GM18870 (cell line): ENCODE results near the gene IMPDH1.

ENCODE experiments used
- ATAC-seq: cut with Tn5 transposase; IDR thresholded peaks from one replicate; pipeline ENCODE4 v1.9.1; 2021; ENCODE audit warnings: moderate library complexity; ENCODE audit not compliant: unreplicated experiment

IMPDH1 gene

DNA sequence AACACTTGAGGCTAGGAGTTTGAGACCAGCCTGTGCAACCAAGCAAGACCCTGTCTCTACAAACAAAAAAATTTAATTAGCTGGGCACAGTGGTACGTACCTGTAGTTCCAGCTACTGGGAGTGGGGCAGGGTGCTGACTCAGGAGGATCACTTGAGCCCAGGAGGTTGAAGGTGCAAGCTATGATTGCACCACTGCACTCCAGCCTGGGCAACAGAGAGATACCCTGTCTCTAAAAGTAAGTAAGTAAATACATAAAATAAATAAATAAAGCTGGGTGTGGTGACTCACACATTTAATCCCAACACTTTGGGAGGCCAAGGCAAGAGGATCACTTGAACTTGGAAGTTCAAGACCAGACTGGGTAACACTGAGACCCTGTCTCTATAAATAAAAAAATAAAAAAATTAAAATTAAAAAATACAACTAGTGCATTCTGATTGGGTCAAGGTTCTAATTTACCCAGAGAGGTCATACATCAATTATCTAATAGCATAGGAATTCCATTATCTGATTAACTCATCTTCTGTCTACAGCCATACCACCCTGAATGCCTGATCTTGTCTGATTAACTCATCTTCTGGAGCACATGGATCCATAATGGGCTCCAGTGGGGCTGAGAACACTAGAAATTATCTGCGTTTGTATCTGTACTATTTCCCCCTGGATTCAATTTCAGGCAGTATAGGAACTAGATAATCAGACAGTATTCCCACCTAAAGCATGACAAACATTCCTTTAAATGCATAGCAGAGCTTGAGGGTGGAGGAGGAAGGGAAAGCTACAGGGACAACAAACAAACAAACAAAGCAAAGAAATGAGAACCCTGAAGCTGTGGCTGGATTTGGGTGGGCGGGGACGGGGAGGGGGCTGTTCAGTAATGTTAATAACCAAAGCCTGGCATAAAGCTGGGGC lies 24.9 kb upstream of the IMPDH1 start:
- no peak for ATAC-seq

- no peak for ATAC-seq
Observed at GRCh38 chr7:128431754-128432153, 22.0 kb upstream of the IMPDH1 start.

DNA sequence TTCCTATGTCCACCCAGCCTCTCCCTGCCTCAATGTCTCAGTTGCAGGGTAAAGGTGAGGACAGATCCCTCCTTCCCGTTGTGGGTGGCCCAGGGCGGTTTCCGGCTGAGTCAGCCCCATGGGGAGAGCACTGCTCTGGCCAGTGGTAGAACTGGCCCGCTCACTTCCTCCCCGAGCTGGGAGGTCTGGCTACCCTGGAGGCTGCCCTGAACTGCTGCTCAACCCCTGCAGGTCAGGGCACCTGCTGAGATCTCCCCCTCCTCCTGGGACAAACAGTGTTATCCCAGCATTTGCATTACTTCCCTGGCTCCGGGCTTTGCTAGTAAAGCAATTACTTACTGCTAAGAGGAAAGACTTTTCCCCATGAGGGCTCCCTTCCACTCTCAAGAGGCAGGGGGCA lies 21.4 kb upstream of the IMPDH1 start:
- no peak for ATAC-seq

DNA sequence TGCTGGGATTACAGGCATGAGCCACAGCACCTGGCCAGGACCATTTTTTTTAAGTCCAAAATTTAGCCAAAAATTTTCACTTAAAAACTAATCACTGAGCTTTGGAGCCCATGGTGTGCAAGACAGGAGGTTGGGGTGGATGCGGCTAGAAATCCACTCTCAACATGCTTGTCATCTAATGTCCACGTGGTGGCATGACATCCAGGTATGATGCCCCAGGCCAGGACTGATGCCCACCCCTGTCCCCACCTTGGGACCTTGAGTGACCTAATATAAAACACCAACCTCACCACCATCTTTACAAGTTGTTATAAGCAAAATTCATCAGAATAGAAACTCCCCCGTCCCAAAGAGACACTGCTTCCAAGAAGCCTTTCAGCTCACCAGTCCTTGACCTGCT lies 20.4 kb upstream of the IMPDH1 start:
- ATAC-seq: no peak

- ATAC-seq: no peak
Observed at GRCh38 chr7:128427289-128427891, 17.6 kb upstream of the IMPDH1 start.

- no peak for ATAC-seq
Observed at GRCh38 chr7:128425850-128426249, 16.1 kb upstream of the IMPDH1 start.

DNA sequence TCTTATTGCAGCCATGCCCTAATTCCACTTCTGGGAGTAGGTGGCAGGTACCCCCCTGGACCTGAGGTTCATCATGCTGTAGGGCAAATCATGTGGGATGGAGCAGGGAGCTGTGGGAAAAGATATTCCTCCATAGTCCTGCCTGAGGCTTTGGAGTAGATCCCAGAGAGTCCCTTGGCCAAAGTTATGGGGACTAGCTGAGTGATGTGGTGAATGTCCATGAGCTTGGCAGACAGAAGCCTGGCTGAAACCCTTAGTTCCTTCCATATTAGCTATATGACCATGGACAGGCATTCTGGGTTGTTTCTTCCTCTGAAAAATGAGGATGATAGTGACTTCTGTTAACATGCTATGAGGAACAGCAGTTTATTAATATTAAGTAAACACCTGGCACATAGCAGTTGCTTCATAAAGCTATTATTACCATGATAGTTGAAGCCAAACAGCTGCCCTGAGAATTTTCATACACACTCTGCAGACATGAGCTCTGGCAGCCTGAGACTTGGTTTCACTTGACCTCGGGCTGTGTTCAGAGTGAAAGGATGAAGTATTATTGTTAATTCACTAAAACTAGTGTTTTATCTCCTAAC lies 15.0 kb upstream of the IMPDH1 start:
- no peak for ATAC-seq

DNA sequence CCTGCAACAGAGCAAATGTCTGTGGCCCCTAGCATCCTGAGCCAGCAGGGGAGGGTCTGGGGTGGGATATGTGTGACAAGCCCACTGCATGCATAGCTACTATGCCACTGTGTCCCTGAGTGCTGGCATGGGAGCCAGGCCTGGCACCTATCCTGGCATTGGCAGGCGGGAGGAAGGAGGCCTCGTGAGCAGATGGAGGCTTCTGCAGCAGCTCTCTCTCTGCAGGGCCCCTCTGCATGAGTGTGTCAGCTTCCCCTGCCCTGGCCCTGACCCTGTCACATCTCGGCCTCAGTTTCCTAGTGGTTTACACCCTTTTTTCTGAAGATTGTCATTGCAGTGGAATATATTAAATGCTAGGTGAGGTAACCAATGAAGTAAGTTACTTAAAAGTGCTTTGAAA lies 13.1 kb upstream of the IMPDH1 start:
- no peak for ATAC-seq

GRCh38 chr7:128422037-128422436 lies 12.3 kb upstream of the IMPDH1 start:
- no peak for ATAC-seq

- ATAC-seq: no peak
Observed at GRCh38 chr7:128421384-128421783, 11.6 kb upstream of the IMPDH1 start.

- ATAC-seq: no peak
Observed at GRCh38 chr7:128420773-128421172, 11.0 kb upstream of the IMPDH1 start.

- no peak for ATAC-seq
Observed at GRCh38 chr7:128419257-128419656, 9.5 kb upstream of the IMPDH1 start.

- no peak for ATAC-seq
Observed at GRCh38 chr7:128417071-128417470, 7.3 kb upstream of the IMPDH1 start.

DNA sequence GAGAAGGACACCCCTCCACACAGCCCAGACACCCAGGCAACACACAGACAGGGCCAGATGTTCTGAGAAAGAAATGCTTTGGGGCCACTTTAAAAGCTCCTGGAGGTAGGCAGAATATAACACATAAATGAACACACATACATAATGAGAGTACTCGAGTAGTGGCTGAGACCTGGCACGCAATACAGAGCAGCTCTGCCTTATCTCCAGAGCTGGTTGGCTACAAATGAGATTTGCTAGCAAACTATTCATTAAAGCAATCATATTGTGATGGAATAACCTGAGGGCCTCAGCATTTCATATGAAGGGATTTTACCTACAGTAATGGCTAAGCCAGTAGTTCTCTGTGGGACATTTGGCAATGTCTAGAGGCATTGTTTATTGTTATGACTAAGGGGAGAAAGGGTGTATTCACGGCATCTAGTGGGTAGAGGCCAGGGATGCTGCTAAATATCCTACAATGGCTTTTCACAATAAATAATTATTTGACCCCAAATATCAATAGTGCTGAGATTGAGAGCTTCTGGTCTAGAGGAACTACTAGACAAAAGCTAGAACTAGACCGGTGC lies 5.5 kb upstream of the IMPDH1 start:
- no peak for ATAC-seq

GRCh38 chr7:128410451-128410753 lies 620 bp upstream of the IMPDH1 start:
- no peak for ATAC-seq

DNA sequence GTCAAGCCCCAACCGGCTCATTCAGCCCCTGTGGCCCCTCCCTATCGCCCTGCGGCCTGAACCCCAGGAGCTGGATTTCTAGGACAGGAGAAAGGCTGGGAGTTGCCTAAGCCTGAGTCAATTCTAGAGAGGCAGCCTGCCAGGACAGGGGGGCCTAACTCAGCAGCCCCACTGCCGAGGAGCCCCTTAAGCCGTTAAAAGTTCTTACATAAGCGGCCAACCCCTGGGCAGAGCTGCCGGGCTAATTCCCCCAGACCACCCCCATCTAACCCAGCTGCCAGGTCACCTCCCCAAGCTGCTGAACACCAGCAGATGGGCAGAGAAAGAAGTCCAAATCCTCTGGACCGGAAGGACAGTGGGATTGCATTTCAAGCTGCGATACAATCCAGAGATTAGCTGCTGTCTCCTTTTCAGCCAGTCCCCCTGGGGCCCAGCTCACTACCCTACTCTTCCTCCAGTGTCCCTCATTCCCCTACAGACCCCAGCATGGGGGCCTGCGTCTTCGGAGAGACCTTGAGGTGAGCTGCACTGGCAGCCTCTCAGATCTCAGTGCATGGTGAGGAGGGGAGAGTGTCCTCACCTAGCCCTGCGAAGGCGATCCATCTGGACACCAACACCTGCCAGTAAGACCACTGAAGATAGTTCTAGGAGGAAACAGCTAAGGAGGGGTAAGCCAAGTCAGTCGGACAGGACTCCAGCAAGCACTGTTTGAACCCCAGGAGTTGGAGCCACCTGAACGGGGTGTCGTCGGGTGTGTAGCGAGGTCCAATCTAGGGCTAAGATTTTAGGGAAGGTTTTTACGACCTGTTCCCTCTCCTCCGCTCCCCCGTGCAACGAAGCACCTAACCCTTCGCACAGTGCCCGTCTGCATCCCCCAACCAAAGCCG lies 830 bp downstream of the IMPDH1 start:
- no peak for ATAC-seq

DNA sequence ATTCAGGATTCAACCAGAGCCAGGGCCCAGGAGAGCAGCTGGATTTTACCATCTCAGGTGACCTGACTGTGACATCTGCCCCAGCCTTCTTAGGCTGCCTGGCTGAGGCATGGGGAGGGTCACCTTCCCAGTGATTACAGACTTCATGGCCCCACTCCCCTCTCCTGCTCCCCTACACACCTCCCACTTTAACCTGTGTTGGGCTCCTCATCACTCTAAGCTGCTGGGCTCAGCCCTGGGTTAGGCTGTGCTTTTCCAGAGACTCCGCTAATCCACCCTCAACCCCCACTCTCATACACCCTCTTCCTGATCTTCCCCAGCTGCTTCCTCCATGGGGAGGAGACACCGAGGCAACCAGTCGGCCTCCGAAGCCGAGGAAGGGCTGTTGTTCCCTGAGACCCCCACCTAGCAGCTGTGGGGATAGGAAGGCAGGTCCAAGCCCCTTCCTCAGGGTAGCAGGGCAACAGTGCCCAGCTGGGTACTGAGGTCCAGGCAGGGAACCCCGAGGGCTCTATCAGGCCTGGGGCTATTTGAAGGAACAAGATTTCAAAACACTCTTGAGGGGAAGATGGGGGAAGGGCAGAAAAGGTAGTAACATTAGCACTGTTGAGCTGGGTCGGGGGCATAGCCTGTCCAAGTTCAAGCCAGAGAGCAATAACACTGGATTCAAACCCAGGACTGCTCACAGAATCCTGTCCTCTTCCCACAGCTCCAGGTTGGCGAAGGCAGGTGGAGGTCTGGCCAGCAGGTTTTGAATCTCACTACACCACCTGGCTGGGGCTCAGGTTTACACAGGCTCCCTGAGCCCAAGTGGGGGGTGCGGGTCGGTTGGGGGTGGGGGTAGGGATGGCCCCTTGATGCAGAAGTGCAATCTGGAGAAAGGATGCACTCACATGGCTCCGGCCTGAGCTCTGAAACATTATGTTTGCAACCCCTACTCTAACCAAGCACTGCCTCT lies 1.8 kb downstream of the IMPDH1 start:
- ATAC-seq: no peak

DNA sequence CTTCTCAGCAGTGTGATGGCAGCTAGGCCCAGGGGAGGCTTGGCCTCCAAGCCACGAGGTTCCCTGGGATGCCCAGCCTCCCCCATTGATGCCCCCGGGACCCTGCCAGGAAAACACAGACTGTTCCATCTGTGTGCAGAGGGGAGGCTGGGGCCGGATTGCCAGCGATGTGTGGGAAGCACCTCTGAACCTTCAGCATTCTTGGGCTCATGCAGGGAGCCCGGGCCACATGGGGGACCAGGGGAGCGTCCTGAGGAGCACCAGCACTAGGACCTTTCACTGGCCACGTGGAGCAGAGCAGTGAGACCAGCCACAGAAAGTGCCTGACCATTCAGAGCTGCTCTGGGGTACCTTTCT lies 2.6 kb downstream of the IMPDH1 start:
- ATAC-seq: no peak

- no peak for ATAC-seq
Observed at GRCh38 chr7:128406314-128407232, 3.2 kb downstream of the IMPDH1 start.
